K562 (cell line): ENCODE measurements around the gene COX18. TPM values are rescaled to one million over a fixed set of nuclear protein-coding genes. Genes with fewer than 3 reads are reported as not detected.

Source experiments
- ATAC-seq: fragments of 200-7000 bp; cut with Tn5 transposase; 3 replicates; pipeline ENCODE4 v1.9.1; 2020; ENCODE audit warnings: moderate library complexity
- BruUV-seq: library from RNA; stranded (reverse); fragments of 400-500 nt; replicated peaks from 2 replicates; lab custom pipeline; 2021; lab: Mats Ljungman, UMichigan
- CTCF ChIA-PET: fragments of 300-600 bp; formaldehyde crosslinking; extraction: SDS; loops from one replicate; lab custom pipeline; 2021; ENCODE audit warnings: low intra/inter-chr PET ratio; lab: Yijun Ruan, JAX
- POLR2A ChIA-PET: fragments of 300-600, 350-650 bp; sonication (Branson Sonifier 250); formaldehyde crosslinking; extraction: SDS; loops from one replicate; lab custom pipeline; 2021; ENCODE audit warnings: antibody characterized with exemption, inconsistent platforms; lab: Yijun Ruan, JAX
- DNase-seq, 4 experiments: peaks; one replicate each; pipeline versions ENCODE4 v3.0.0 to v3.0.0-alpha.2; 2011 to 2018; ENCODE audit warnings: low spot score in 3 of 4, mixed read lengths in 3 of 4; ENCODE audit errors: extremely low read depth in 1 of 4
- FAIRE-seq: peaks from 2 replicates; lab custom pipeline; 2011; peaks lifted over from hg19 to GRCh38; lab: Jason Lieb, UNC
- H2AFZ ChIP-seq: 2 replicates; pipeline ENCODE4 v1.6.0; 2011; ENCODE audit warnings: low read depth, low read length, control low read depth, inconsistent platforms
- H3K27ac ChIP-seq: fragments of 200-600 bp; 3 replicates; pipeline ENCODE4 v1.8.0; 2011; ENCODE audit warnings: low read depth, mild to moderate bottlenecking, control low read depth, inconsistent platforms, low read length, moderate library complexity, mixed read lengths; ENCODE audit errors: extremely low read depth
- H3K27me3 ChIP-seq, 2 experiments: fragments of 300-600 bp in 1 of 2; 2 replicates in 1 of 2; 3 replicates in 1 of 2; pipeline versions ENCODE4 v1.6.0 to v1.8.0; 2011; ENCODE audit warnings: inconsistent platforms in 2 of 2, low read length in 2 of 2, mild to moderate bottlenecking in 1 of 2, mixed read lengths in 1 of 2, moderate library complexity in 1 of 2; ENCODE audit not compliant: control insufficient read depth in 2 of 2, insufficient read depth in 2 of 2
- H3K36me3 ChIP-seq: fragments of 300-600 bp; 3 replicates; pipeline ENCODE4 v1.8.0; 2011; ENCODE audit warnings: mild to moderate bottlenecking, low read length, inconsistent platforms; ENCODE audit not compliant: control insufficient read depth, insufficient read depth
- H3K4me1 ChIP-seq, 2 experiments: fragments of 200-600 bp in 1 of 2; replicated peaks in 1 of 2; 2 replicates in 1 of 2; 3 replicates in 1 of 2; pipeline versions ENCODE4 v1.5.1 to v1.8.0; 2011; ENCODE audit warnings: inconsistent platforms in 2 of 2, low read length in 2 of 2, mild to moderate bottlenecking in 1 of 2, mixed read lengths in 1 of 2, moderate library complexity in 1 of 2; ENCODE audit not compliant: control insufficient read depth in 2 of 2, insufficient read depth in 2 of 2
- H3K4me2 ChIP-seq: 2 replicates; pipeline ENCODE4 v1.6.1; 2011; ENCODE audit warnings: low read length, control low read depth, inconsistent platforms, mixed read lengths; ENCODE audit not compliant: insufficient read depth
- H3K4me3 ChIP-seq: fragments of 200-600 bp; sonication (generic), shearing (Covaris generic); 2 replicates; pipeline ENCODE4 v1.5.1; 2016; ENCODE audit warnings: control low read depth, inconsistent platforms
- H3K79me2 ChIP-seq: fragments of 200-600 bp; 3 replicates; pipeline ENCODE4 v1.8.0; 2011; ENCODE audit warnings: low read length, inconsistent platforms; ENCODE audit not compliant: control insufficient read depth, insufficient read depth
- H3K9ac ChIP-seq, 2 experiments: 2 replicates each; pipeline versions ENCODE4 v1.6.0 to v1.6.1; 2011; ENCODE audit warnings: low read depth in 2 of 2, low read length in 2 of 2, control low read depth in 1 of 2, inconsistent platforms in 1 of 2, mild to moderate bottlenecking in 1 of 2, mixed read lengths in 1 of 2; ENCODE audit not compliant: insufficient read depth in 1 of 2
- H3K9me1 ChIP-seq: one replicate; pipeline ENCODE4 v1.6.0; 2011; ENCODE audit warnings: inconsistent platforms, mild to moderate bottlenecking, low read length, moderate library complexity; ENCODE audit not compliant: control insufficient read depth, insufficient read depth
- H3K9me3 ChIP-seq: replicated peaks from 2 replicates; pipeline ENCODE4 v1.5.1; 2011; ENCODE audit warnings: low read depth, low read length, inconsistent platforms; ENCODE audit not compliant: control insufficient read depth, insufficient read depth
- H4K20me1 ChIP-seq: replicated peaks from 2 replicates; pipeline ENCODE4 v1.6.1; 2011; ENCODE audit warnings: low read length, inconsistent platforms, mixed read lengths; ENCODE audit not compliant: control insufficient read depth, insufficient read depth
- EGR1 ChIP-seq: fragments of 450-650 bp; conservative IDR thresholded peaks from 2 replicates; pipeline ENCODE4 v1.6.1; 2017; ENCODE audit warnings: mild to moderate bottlenecking
- LCOR ChIP-seq: sonication (generic); formaldehyde crosslinking; IDR thresholded peaks from 2 replicates; pipeline ENCODE4 v1.8.0; 2022; ENCODE audit warnings: mild to moderate bottlenecking, missing genetic modification reagents
- SOX6 ChIP-seq: fragments of 450-650 bp; IDR thresholded peaks from 2 replicates; pipeline ENCODE4 v1.6.1; 2014; ENCODE audit warnings: mild to moderate bottlenecking
- SPI1 ChIP-seq: IDR thresholded peaks from 2 replicates; pipeline ENCODE4 v1.6.1; 2011; ENCODE audit warnings: low read depth, low read length, control low read depth, borderline replicate concordance
- ZBTB34 ChIP-seq: fragments of 250-450 bp; sonication (Bioruptor Pico); IDR thresholded peaks from 2 replicates; pipeline ENCODE4 v1.8.0; 2021; ENCODE audit warnings: mild to moderate bottlenecking, moderate library complexity
- ZNF280A ChIP-seq: fragments of 450-650 bp; IDR thresholded peaks from 2 replicates; pipeline ENCODE4 v1.6.1; 2018; ENCODE audit warnings: mild to moderate bottlenecking, low read depth; ENCODE audit not compliant: partially characterized antibody
- WGBS: fragments of 100-300 bp; shearing (Covaris generic); methylation state at CpG from one replicate; pipeline ENCODE4 v1.1.6; 2016; ENCODE audit warnings: low coverage, mixed read lengths; ENCODE audit not compliant: insufficient coverage; ENCODE audit errors: missing lambda C conversion rate; 5-methylcytosine and 5-hydroxymethylcytosine counted together
- in situ Hi-C: fragments of 300-500 bp; cut with MboI; formaldehyde crosslinking; loops from 4 replicates; pipeline ENCODE4 v1.15.0; 2018; ENCODE audit warnings: inconsistent platforms, mixed read lengths
- intact Hi-C: fragments of 100-400 bp; cut with micrococcal nuclease; formaldehyde crosslinking; loops from 2 replicates; pipeline ENCODE4 v1.14.2; 2022
- polyA plus RNA-seq, 8 experiments: library from polyadenylated mRNA; depleted of rRNA in 4 of 8; stranded (reverse) in 5 of 8; unstranded in 3 of 8; fragments of >200 nt; fragmentation: Nextera tagmentation in 2 of 8; fragmentation: Illumina TruSeq in 1 of 8; extraction: Ambion mirVana in 2 of 8; extraction: Trizol in 1 of 8; gene quantifications; 2 replicates each; pipeline versions ENCODE4 v1.2.1 to v1.2.3, GENCODE V29; 2011 to 2014; ENCODE audit warnings: inconsistent platforms in 1 of 8, missing spikeins in 1 of 8
- total RNA-seq, 7 experiments: library from RNA; depleted of rRNA in 6 of 7; stranded (reverse); fragments of >200 nt in 6 of 7; fragmentation: Illumina TruSeq in 2 of 7; extraction: Trizol in 2 of 7; gene quantifications; 2 replicates each; pipeline versions ENCODE4 v1.2.1 to v1.2.3, GENCODE V29; 2011 to 2021; ENCODE audit warnings: low replicate concordance in 1 of 7

Gene COX18
- total and polyA plus RNA-seq, 9 of the 15 experiments (the other 6 are each of a cell fraction or from before 2014, with no cell fraction given): 7.0 to 21.3 (median 14.7) TPM

GRCh38 chr4:73028621-73029020 is 40.9 kb downstream of the COX18 start:
- 3% methylated on average over 5 of the region's 5 CpGs for WGBS
- DNase-seq: peak in 1 of 4 experiments; percentile 9
- no peak for ATAC-seq
- Histone ChIP-seq H3K4me1 (no peaks in the 10 kb centered on the region), H3K9ac (no peak overlapping the region), H3K27me3 (no peaks in the 10 kb centered on the region), H3K27ac (no peak overlapping the region), H2AFZ (no peak overlapping the region), H3K4me2 (no peak overlapping the region), H4K20me1 (no peaks in the 10 kb centered on the region), H3K4me3 (no peak overlapping the region), H3K79me2 (no peaks in the 10 kb centered on the region), H3K36me3 (no peaks in the 10 kb centered on the region), H3K9me3 (no peaks in the 10 kb centered on the region), H3K9me1 (no peaks in the 10 kb centered on the region)
- TF ChIP-seq LCOR (CRISPR knock-in tag) (no peak), EGR1 (peak; percentile 25; the same call in 1 of the 2 replicates), SOX6 (no peak), ZNF280A (no peak), ZBTB34 (CRISPR knock-in tag) (no peak), SPI1 (peak; percentile 93)
- intact Hi-C loops: loop anchor here (10.0 kb wide), 2 partner anchors 226 to 1284 kb away; partner anchors contain the start of gene ANKRD17
- FAIRE-seq: no peak
- in situ Hi-C loops: loop anchor here (10.0 kb wide), 1 partner anchor 714 kb away; no protein-coding TSS in a partner anchor
- CTCF ChIA-PET: no interaction called here
- POLR2A ChIA-PET: no interaction called here
- BruUV-seq: no TSS peak
